SKM-1 treated with dmso at 0.1 percent for 144 hours (cell line): ENCODE measurements around the gene MXRA8.
"Not testable (repeated sequence)": the region's sequence is repeated elsewhere in the genome, so short reads cannot be mapped to it uniquely, and the experiment has no call there.

Source experiments
- DNase-seq: peaks from one replicate; lab custom pipeline; 2025; ENCODE audit not compliant: unreplicated experiment; lab: John Stamatoyannopoulos, UW

MXRA8 gene

DNA sequence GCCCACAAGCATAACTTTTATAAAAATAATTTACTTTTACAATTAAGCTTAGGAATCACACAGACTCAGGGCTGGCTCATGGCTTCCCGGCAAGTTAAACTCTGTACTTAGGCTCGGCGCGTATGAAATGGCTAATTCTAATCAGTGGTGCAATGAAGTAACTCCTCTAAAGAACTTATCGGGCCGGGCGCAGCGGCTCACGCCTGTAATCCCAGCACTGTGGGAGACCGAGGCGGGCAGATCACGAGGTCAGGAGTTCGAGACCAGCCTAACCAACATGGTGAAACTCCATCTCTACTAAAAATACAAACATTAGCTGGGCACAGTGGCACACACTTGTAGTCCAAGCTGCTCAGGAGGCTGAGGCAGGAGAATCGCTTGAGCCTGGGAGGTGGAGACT is 11.7 kb upstream of the MXRA8 start:
- not testable (repeated sequence) for DNase-seq

DNA sequence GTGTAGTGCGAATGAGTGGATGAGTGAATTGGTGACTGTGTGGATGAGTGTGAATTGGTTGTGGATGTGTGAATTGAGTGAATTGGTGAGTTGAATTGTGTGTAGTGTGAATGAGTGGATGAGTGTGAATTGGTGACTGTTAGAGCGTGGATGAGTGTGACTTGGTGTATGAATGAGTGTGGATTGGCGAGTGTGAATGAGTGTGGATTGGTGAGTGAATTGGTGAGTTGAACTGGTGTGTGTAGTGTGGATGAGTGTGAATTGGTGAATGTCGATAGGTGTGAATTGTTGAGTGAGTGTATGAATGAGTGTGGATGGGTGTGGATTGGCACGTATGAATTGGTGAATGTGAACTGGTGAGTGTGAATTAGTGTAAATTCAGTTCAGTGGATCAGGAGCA is 9.0 kb upstream of the MXRA8 start:
- no peak for DNase-seq

DNA sequence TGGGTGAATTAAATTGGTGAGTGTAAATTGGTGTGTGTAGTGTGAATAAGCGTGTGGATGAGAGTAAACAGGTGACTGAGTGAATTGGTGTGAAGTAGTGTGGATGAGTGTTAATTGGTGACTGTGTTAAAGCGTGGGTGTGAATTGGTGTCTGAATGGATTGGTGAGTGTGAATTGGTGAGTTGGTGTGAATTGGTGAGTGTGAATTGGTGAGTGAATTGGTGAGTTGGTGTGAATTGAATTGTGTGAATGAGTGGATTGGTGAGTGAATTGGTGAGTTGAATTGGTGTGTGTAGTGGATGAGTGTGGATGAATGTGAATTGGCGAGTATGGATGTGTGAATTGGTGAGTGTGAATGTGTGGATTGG is 8.3 kb upstream of the MXRA8 start:
- DNase-seq: no peak

DNA sequence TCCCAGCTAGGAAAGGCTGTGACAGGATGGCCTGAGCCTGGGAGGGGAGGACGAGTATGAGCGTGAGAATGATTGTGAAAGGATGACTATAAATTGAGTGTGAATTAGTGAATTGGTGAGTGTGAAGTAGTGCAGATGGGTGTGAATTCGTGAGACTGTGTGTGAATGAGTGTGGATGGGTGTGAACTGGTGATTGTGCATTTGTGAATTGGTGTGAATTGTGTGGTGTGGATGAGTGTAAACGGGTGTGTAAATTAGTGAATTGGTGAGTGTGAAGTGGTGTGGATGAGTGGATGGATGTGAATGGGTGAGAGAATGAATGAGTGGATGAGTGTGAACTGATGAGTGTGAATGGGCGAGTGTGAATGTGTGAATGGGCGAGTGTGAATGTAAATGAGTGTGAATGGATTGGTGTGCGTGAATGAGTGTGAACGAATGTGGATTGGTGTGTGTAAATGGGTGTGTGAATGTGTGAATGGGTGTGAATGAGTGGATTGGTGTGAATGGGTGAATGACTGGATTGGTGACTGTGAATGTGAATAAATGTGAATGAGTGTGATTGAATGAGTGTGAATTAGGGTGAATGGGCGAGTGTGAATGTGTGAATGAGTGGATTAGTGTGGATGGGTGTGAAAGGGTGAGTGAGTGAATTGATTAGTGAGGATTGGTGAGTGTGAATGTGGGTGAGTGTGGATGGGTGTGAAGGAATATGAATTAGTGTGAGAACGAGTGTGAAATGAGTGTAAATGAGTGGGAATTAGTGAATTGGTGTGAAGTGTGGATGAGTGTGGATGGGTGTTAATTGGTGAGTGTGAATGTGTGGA is 7.7 kb upstream of the MXRA8 start:
- no peak for DNase-seq

DNA sequence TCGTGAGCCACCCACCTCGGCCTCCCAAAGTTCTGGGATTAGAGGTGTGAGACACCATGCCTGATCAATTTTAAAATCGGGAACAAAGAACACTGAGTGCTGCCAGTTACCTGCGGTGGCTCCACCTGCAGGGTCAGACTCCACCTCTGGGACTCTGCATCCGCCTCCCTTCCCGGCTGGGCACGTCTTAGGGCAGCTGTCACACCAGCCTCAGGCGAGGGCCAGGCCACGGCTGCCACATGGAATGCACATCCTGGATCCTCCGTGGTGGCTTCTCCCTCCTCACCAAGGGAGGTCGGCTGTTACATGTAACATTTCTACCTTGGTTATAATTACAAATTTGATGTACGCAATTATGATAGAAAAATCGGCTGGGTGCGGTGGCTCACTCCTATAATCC is 5.9 kb upstream of the MXRA8 start:
- DNase-seq: no peak

DNA sequence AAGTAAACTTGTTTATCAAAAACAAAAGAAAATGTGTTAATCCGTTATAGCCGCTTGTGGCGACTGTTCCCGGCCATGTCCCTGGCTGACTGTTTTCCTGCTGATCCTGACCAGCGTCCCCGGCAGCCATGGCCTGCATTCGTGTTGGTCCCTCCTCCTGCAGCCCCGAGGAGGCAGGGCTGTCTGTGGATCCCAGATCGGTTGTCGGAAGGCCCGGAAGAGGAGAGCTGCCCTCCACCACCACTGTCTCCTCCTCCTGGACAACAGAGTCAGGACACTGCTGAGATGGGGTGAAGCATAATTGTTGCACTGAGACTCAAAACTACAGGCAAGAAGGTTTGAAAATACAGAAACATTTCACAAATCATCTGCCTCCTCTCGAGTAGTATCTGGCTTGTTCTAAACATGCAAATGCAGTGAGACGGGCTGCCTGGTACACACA is 3.6 kb upstream of the MXRA8 start:
- DNase-seq: no peak

DNA sequence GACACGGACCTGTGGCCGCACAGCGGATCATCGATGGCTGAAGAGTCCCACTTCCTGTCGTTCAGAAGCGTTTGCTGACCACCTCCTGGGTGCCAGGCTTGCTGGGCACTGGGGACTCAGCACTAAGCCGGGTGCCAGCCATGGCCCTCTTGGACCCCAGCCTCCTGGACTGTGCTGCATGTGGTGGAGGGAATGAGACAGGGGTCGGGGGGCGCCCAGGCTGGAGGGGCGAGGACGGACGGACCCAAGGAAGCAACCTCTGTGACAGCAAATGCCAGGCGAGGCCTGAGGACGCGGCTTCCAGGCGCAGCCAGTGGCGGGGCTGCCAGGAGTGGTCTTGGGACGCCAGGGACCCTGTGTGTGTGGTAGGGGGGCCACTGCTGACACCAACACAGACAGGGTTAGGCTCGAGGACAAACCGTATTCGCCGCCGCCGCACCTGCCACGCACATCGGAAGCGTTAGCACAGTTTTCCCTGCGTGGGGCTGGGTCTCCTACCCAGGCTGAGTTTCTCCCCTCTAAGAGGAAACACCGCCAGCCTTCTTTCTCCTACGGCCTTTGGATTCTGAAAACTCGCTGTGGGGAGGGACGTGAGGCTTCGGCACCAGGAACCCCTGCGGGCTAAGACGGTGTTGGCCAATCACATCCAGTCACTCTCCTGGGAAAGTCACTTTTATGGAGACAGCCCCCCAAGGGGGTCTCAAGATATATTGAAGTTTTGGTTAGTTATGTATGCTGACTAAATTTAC is 3.1 kb upstream of the MXRA8 start:
- no peak for DNase-seq

DNA sequence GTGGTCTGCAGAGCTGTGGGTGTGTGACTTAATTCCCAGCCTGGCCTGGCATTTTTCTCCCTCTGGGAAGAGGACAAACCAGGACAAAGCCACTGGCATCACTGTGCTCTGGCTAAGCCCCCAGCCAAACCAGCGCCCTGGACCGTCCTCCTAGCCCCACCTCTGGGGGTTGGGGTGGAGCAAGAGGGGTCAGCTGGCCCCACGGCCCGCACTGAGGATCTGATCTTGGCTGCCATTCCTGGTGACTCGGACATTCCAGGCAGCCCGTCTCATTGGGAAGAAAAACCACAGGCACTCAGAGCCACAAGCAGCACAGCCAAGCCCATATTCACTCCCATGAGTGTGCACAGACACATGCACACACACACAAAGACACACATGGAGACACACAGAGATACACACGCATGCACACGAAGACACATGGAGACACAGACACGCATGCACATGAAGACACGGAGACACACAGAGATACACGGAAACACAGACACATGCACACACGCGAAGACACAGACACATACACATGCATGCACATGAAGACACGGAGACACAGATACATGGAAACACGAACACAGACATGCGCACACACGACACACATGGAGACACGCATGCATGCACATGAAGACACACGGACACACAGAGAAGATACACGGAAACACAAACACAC is 2.3 kb upstream of the MXRA8 start:
- DNase-seq: no peak

DNA sequence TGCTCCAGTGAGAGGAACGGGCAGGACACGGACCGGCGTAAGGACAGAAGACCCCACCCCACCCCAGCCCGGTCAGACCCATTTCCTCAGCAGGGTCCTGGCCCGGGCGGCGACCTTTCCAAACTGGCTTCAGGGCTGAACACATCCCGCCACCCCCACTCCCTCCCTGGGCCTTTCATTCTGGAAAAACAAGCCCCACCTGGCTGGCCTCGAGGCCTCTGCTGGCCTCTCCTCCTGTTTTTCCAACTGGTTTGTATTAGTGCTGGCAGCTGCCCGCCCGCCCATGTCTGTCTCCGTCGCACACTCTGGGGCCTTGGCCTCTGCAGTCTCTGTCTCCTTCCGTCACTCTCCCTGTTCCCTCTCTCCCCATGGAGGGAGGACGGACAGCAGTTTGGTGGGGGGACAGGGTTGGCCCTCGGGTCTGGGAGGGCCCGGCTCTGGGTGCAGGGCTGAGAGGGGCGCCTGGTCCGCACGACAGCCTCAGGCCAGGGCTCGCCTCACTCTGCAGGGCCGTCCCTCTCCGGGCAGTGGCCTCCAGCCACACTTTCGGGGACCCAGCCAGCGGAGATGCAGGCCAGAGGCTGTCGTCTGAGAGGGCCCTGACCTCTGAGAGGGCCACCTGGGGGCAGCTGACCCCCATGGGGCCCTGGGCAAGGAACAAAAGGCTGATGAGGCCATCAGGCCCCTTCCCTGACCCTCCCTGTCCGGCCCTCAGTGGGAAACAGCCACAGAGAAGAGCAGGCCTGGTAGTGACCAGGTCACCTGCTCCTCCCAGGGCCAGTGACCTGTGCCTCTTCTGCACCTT is 1.5 kb upstream of the MXRA8 start:
- DNase-seq: no peak

DNA sequence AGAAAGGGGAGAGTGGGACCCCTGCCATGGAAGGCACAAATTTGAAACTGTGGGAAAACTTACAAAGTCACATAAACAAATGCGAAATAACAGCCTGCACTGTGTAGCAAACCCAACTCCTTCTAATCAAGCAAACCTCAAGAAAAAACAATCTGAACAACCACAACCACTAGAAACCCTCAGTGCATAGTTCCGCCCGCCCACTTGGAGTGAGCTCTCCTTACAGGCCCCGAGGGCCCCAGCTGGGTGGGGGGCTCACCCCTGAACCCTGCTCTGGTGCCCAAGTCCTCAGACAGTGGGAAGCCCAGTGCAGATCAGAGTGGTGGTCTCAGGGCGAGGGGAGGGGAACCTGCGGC is 931 bp upstream of the MXRA8 start:
- DNase-seq: no peak

DNA sequence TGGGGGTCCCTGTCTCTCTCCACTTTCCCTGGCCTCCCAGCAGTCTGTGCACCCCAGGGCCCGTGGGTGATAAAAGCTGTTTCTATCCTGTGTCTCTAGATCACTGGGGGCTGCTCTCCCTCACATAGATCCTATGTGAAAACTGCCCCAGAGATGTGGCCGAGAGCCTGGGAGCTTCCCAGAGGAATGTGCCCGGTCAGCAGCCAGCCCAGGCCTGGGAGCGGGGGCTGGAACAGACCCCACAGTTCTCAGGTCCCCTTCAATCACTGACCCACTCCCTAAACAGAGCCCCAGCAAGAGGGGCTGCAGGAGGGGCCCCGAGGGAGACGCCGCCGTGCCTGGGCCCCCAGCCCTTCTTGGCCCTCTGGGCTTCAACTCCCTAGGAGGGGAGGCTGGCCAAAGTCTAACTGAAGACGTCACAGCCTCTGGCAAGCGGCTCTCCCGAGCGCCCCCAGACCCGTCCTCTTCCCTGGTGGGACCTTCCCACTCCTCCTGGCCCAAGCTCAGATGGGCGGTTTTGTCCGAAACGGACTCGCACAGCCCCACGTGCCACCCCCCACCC is 403 bp downstream of the MXRA8 start:
- no peak for DNase-seq

DNA sequence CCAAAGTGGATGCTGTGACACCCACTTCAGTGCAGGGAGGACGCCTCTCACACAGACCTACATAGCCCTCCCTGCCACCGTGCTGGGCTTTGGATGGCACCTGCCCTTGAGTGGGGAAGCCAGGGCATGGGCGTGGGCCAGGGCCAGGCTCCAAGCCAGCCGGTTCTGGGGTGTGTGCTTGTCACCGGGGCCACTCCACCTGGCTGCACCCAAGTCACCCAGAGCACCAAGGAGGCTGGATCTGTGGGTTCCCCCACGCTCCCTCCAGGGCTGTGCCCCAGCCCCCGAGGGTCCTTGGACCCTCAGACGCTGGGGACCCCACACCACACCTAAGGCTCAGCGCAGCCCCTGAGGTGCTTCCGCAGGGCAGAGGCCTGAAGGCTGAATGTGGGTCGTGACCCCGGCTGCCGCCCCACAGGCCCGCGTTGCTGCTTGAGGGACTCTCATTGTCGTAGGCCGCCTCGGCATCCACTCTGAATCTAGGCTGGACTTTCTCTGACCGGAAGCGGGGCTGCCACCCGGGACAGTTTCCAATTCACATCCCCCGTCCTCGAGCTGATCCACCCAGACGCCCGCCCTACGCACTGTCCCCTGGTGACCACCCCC is 1.5 kb downstream of the MXRA8 start:
- DNase-seq: no peak

DNA sequence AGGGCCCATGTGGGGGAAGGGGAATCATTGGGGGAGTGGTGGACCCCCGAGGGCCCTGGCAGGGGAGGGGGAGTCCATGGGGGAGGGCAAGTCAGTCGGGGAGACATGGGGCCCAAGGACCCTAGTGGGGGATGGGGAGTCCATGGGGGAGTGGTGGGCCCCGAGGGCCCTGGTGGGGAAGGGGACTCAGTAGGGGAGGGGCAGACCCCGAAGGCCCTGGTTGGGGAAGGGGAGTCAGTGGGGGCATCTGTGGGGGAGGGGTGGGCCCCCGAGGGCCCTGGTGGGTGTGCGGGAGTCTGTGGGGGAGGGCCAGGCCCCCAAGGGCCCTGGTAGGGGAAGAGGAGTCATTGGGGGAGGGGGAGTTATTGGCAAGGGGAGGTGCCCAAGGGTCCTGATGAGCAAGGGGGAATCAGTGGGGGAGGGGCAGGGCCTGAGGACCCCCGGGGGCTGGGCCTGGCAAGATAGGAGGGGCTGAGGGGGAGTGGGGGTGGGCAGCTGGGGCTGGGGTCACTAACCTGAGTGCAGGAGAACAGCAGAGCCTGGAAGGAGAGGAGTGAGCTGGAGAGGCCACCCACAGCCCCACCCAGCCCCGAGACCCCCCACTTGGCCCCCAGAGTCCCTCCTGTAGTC is 2.1 kb downstream of the MXRA8 start:
- DNase-seq: no peak

DNA sequence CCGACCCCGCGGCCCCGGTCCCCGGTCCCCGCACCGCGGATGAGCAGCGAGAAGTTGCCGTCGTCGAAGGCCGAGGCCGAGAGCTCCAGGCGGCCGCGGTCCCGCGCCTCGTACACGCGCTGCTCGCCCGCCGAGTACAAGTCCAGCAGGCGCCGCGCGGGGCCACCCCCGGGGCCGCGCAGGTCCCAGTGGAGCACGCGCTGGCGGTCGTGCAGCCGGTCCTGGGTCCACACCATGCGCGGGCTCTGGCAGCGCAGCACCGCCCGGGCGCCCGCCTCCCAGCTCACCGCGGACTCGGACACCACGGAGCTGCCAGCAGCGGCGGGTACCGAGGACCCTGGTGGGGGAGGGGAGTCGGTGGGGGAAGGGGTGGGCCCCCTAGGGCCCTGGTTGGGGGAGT is 2.9 kb downstream of the MXRA8 start:
- no peak for DNase-seq

DNA sequence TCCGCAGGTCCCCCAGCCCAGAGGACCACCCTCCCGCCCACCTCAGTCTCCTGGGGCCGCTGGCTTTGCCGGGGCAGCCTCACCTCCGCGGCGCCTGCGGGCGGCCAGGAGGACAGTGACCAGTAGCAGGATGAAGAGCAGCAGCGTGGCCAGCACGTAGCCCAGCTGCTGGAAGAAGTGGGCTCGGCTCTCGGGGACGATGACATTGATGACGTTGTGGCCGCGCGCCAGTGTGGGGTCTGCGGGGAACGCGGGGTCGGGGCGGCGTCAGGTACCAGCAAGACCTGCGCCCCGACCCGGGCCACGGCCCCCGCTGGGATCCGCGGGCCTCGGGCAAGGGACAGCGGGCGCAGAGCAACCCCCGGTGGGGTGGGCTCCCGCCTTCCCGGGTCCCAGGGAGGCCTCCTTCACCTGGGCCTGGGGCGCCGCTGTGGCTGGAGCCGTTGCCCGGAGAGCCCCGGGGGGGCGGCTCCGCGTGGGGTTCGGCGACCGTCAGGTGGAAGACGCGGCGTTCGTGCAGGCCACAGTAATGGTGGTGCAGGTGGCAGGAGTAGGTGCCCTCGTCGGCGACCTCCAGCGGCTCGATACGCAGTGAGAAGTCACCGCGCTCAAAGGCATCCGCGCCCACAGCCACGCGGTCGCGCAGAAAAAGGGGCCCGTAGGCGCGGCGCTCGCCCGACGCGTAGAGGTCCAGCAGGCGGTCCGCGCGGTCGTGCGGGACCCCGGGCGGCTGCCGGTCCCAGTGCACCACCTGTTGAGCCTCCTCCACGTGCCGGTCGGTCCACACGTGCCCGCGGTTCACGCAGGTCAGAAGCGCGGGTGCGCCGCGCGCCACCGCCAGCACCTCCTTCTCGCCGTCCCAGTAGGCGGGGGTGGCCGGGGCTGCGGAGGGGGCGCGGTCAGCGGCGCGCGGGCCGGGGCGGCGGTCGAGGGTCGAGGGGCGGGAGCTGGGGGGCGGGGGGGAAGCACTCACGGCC is 3.8 kb downstream of the MXRA8 start:
- no peak for DNase-seq

DNA sequence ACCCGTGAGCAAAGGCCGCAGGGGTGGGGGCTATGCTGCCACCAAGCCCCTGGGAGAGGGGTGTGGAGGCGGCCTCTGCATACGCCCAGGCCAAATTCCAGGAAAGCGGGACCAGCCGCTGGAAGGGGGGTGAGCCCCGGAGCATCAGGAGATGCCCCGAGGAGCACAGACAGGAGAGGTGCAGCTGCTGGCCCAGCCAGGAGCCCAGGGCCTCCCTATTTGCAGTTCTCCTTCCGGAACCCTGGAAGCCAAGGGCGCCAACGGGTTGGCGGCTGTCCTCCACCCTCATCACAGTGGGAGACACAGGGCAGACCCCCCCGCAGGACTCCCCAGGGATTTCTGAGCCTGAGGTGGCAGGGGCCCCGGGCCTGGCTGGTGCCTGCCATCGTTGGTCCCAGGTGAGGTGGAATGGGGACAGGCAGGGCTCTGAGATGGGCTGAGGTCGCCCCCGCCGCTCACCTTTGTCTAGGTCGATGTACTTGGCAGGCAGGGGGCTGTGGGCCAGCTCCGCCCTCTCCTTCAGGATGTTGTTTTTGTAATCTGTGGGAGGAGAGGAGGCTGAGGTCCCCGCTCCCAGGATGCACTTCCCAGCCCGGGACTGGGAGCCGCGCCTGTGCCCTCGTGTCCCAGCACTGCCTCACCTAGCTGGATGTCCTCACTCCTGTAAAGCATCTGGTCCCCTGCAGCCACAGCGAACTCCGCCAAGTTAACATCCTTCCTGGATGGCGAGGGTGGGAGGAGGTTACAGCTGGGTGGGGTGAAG is 4.8 kb downstream of the MXRA8 start:
- no peak for DNase-seq

DNA sequence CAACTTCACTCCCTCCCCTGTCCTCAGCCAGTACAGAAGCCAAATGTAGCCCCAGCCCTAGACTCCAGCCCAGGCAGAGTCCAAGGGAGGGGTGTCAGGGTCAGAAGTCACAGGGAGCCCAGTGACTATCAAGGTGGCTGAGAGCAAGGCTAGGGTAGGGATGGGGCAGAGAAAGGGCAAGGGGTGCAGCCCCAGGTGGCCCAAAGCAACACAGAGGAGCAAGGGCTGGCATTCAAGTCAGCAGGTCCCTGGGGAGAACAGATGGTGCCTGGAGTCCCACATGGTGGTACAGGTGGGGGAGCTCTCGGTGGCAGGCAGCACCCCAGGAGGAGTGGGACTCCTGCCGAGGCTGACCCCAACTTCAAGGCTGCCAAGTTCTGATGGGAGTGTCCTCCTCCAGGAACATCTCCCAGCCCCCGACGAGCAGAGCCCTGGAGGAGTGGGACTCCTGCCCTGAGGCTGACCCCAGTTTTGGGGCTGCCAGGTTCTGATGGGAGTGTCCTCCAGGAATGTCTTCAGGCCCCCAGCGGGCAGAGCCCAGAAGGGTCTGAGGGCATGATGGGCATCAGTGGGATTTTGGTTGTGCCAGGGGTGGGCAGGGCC is 5.5 kb downstream of the MXRA8 start:
- DNase-seq: no peak
